Fibroblast of lung (primary cell): Measurements from ENCODE around the gene MRC1.

Experiments used
- EZH2 ChIP-seq: IDR thresholded peaks from 2 replicates; pipeline ENCODE4 v1.5.1; 2012; ENCODE audit warnings: low read length, control low read depth, mild to moderate bottlenecking; ENCODE audit errors: missing control alignments
- TF ChIP-seq, protein P1 (sequence below), 2 donors: IDR thresholded peaks in 1 of 2; conservative IDR thresholded peaks in 1 of 2; 1 replicate in 1 of 2; 2 replicates in 1 of 2; pipeline ENCODE4 v1.5.1; 2011 to 2012; ENCODE audit warnings: low read length in 2 of 2, control low read depth in 1 of 2, inconsistent platforms in 1 of 2, low read depth in 1 of 2, mild to moderate bottlenecking in 1 of 2

GRCh38 chr10:17805921-17806577 is 3.1 kb upstream of the MRC1 start:
- TF ChIP-seq, protein P1, sequence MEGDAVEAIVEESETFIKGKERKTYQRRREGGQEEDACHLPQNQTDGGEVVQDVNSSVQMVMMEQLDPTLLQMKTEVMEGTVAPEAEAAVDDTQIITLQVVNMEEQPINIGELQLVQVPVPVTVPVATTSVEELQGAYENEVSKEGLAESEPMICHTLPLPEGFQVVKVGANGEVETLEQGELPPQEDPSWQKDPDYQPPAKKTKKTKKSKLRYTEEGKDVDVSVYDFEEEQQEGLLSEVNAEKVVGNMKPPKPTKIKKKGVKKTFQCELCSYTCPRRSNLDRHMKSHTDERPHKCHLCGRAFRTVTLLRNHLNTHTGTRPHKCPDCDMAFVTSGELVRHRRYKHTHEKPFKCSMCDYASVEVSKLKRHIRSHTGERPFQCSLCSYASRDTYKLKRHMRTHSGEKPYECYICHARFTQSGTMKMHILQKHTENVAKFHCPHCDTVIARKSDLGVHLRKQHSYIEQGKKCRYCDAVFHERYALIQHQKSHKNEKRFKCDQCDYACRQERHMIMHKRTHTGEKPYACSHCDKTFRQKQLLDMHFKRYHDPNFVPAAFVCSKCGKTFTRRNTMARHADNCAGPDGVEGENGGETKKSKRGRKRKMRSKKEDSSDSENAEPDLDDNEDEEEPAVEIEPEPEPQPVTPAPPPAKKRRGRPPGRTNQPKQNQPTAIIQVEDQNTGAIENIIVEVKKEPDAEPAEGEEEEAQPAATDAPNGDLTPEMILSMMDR (conservative IDR thresholded peaks at IDR 0.05 in 1 of 2, IDR thresholded peaks at IDR 0.05 in 1 of 2; ENCODE audit: low read depth in 1 of 2, low read length in 2 of 2) = no peak
- TF ChIP-seq EZH2 = no peak
